Upper lobe of right lung (tissue), 1 donor: ENCODE measurements around the gene F13A1. TPM values are rescaled to one million over a fixed set of nuclear protein-coding genes. Genes with fewer than 3 reads are reported as not detected.

Source experiments
- ATAC-seq: fragments of 200-7000 bp; cut with Tn5 transposase; one replicate; pipeline ENCODE4 v1.9.1; 2020; ENCODE audit warnings: mild to moderate bottlenecking, moderate library complexity
- DNase-seq: peaks from one replicate; pipeline ENCODE4 v3.0.0-alpha.2; 2020
- H3K27ac ChIP-seq: fragments of 200-600 bp; one replicate; pipeline ENCODE4 v1.8.0; 2022
- H3K27me3 ChIP-seq: fragments of 200-600 bp; one replicate; pipeline ENCODE4 v1.8.0; 2022; ENCODE audit warnings: mild to moderate bottlenecking
- H3K36me3 ChIP-seq: fragments of 200-600 bp; one replicate; pipeline ENCODE4 v1.8.0; 2022
- H3K4me1 ChIP-seq: fragments of 200-600 bp; one replicate; pipeline ENCODE4 v1.8.0; 2022
- H3K4me3 ChIP-seq: fragments of 200-600 bp; one replicate; pipeline ENCODE4 v1.8.0; 2022; ENCODE audit warnings: mild to moderate bottlenecking
- H3K9me3 ChIP-seq: fragments of 200-600 bp; one replicate; pipeline ENCODE4 v1.8.0; 2022
- intact Hi-C: fragments of 100-400 bp; cut with DNase I; formaldehyde crosslinking; loops from one replicate; pipeline ENCODE4 v1.11.0; 2022
- total RNA-seq: library from RNA; stranded (reverse); fragmentation: NEBNext Ultra II Directional; extraction: Animal tissue kit (Norgen Biotek cat#: 25700); gene quantifications from one replicate; pipeline ENCODE4 v1.2.1, GENCODE V29; 2021
- TF ChIP-seq, protein P1 (sequence below): fragments of 200-600 bp; IDR thresholded peaks from one replicate; pipeline ENCODE4 v1.8.0; 2022; ENCODE audit warnings: antibody characterized with exemption
- donor health status: DM: no; HTN: yes; CAD: no; lungs with severe emphysema.

The F13A1 gene
- total RNA-seq, 1 donor from 2014 or later: 94.5 TPM

DNA sequence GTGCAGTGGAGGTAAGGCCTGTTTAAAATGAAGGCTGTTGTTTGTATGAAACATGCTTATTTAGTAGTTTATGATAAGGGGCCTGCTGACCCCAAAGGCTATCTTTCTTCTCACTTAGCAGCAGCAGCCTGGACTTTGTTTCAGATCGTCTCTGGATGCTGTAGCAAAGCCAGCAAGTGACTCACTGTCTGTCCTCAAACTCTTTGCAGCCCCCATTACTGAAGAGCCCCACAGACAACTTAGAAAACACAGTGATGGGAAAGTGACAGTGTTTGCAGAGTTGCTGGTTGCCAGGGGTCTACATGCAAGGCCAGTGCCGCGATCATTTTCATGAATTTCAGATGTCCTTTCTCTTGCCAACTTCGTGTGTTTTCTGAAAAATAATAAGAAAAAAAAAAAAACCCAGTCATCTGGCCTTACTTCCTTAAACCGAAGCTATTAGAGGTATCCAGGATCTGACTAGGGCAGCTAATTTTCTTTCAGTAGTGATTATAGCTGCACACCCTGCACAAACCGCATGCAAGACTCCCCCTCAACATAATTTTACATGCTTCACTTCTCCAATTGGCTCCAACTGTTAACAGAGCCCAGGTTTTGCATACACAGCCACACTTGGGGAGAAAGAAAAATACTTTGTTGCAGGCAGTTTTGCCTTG, 11.6 kb upstream of the F13A1 start:
- no peaks in the 10 kb centered on the region for H3K36me3 ChIP-seq
- intact Hi-C loops: no loop called here
- DNase-seq (no peak), ATAC-seq (peak; percentile 44)
- H3K4me1 ChIP-seq: no peaks in the 10 kb centered on the region
- H3K27me3 ChIP-seq: no peaks in the 10 kb centered on the region
- no peaks in the 10 kb centered on the region for H3K9me3 ChIP-seq
- H3K27ac ChIP-seq: peak overlapping the region; percentile 24
- TF ChIP-seq, protein P1, sequence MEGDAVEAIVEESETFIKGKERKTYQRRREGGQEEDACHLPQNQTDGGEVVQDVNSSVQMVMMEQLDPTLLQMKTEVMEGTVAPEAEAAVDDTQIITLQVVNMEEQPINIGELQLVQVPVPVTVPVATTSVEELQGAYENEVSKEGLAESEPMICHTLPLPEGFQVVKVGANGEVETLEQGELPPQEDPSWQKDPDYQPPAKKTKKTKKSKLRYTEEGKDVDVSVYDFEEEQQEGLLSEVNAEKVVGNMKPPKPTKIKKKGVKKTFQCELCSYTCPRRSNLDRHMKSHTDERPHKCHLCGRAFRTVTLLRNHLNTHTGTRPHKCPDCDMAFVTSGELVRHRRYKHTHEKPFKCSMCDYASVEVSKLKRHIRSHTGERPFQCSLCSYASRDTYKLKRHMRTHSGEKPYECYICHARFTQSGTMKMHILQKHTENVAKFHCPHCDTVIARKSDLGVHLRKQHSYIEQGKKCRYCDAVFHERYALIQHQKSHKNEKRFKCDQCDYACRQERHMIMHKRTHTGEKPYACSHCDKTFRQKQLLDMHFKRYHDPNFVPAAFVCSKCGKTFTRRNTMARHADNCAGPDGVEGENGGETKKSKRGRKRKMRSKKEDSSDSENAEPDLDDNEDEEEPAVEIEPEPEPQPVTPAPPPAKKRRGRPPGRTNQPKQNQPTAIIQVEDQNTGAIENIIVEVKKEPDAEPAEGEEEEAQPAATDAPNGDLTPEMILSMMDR: no peak
- H3K4me3 ChIP-seq: no peak overlapping the region

DNA sequence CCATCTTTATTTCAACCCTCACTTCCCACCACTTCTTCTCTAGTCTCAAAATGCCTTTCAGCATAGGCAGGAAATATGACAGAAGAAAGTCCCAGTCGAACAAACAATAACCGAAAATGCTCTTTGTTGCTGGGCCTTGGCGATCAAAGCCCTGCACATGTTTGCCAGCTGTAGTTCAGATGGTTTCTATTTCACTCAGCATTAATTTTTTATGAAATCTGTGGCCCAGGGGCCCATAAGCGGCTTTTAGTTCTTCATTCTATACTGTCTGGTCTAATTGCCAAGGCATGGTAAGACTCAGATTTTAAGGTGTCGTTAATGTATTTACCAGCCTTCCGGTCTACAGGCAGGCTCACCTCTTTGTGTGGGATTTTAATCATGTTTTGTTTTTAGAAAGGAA, 10.9 kb upstream of the F13A1 start:
- TF ChIP-seq, protein P1: no peak
- DNase-seq (no peak), ATAC-seq (peak; percentile 20)
- Histone ChIP-seq H3K27me3 (no peaks in the 10 kb centered on the region), H3K27ac (no peak overlapping the region), H3K4me1 (no peaks in the 10 kb centered on the region), H3K4me3 (no peak overlapping the region), H3K36me3 (no peaks in the 10 kb centered on the region), H3K9me3 (no peaks in the 10 kb centered on the region)
- intact Hi-C loops: no loop called here

- H3K9me3 ChIP-seq: no peaks in the 10 kb centered on the region
- DNase-seq: no peak
- H3K36me3 ChIP-seq: no peaks in the 10 kb centered on the region
- H3K27me3 ChIP-seq: no peaks in the 10 kb centered on the region
- H3K4me3 ChIP-seq: no peak overlapping the region
- TF ChIP-seq, protein P1: no peak
- no peak overlapping the region for H3K27ac ChIP-seq
- no peaks in the 10 kb centered on the region for H3K4me1 ChIP-seq
- ATAC-seq: no peak
- intact Hi-C loops: no loop called here
Measured at GRCh38 chr6:6330407-6330806, 9.9 kb upstream of the F13A1 start.

DNA sequence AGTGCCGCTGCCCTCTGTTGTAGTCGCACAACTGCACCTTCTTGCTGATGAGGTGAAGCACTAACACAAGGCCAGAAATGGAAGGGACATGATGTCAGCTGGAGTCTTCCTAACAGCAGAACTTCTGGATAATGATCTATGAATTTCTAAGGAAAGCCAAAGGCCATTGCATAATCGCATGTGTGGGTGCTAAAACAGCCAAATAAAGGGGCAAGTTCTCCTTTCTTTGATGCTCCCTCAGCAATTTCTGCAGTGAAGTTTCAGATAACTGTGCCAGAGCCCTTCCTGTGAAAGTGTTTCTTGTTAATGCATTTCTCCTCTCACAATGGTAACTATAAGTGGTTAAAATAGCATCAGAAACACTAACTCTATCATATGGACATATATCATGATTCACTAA, 8.0 kb upstream of the F13A1 start:
- no peaks in the 10 kb centered on the region for H3K4me1 ChIP-seq
- intact Hi-C loops: no loop called here
- H3K4me3 ChIP-seq: no peak overlapping the region
- ATAC-seq: peak; percentile 40
- TF ChIP-seq, protein P1: no peak
- H3K27me3 ChIP-seq: no peaks in the 10 kb centered on the region
- DNase-seq: no peak
- H3K36me3 ChIP-seq: no peaks in the 10 kb centered on the region
- no peaks in the 10 kb centered on the region for H3K9me3 ChIP-seq
- no peak overlapping the region for H3K27ac ChIP-seq

DNA sequence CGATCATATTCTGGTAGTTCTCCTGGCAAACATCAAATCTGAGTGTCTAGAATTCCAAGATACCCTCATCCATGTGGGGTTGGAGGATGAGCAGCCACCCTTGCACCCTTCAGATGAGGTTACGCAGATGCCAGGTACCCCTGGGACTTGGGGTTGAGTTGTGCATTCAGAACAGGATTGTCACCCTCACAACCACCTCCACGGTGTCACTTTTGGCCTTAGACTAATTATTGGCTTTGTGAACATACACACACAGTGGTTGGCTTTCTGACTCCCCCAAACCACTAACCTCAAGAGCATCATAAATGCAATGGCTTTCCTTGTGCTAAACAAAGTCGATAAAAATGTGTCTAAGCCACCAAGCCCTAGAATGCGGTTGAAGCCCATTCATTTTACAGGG, 2.9 kb upstream of the F13A1 start:
- intact Hi-C loops: no loop called here
- Histone ChIP-seq H3K4me1 (no peaks in the 10 kb centered on the region), H3K36me3 (no peaks in the 10 kb centered on the region), H3K27me3 (peaks cover 25% of the 10 kb centered on the region), H3K4me3 (no peak overlapping the region), H3K27ac (no peak overlapping the region), H3K9me3 (no peaks in the 10 kb centered on the region)
- TF ChIP-seq, protein P1: no peak
- ATAC-seq: no peak
- DNase-seq: no peak

DNA sequence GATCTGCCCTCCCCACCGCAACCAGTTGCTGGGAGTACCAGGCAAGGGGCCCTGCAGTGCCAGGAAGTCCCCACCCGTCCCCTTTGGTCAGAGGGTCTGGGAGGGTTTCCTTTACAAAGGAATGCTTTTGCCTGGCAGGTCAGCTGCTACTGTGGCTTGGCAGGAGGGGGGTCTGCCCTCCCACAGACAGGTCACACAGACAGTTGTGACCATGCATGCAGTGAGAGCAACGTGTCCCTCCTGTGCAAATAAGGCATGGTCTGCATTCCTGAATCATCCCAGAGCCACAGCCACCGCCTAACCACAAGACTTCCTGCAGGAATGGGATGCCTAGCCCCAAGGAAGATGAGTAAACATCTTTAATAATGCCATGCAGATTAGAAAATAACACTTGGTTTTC, 439 bp upstream of the F13A1 start:
- Histone ChIP-seq H3K36me3 (no peaks in the 10 kb centered on the region), H3K27me3 (peaks cover 35% of the 10 kb centered on the region), H3K27ac (no peak overlapping the region), H3K9me3 (no peaks in the 10 kb centered on the region), H3K4me1 (no peaks in the 10 kb centered on the region), H3K4me3 (no peak overlapping the region)
- intact Hi-C loops: no loop called here
- DNase-seq: no peak
- TF ChIP-seq, protein P1: no peak
- no peak for ATAC-seq
